ENCODE results near the gene FKBP11. TPM values are rescaled to one million over a fixed set of nuclear protein-coding genes. Genes with fewer than 3 reads are reported as not detected.

Gene FKBP11
- total and polyA plus RNA-seq, 2 experiments from 2014 or later: 29.5 to 94.9 TPM

- DNase-seq (ENCODE audit: low spot score) (peak; percentile 98), ATAC-seq (peak; percentile 100)
- Mint-ChIP-seq H3K4me3 (peak overlapping the region; percentile 71), H3K27ac (no peak overlapping the region), H3K27me3 (ENCODE audit: insufficient read depth, low read depth, poor library complexity) (peaks cover 3% of the 10 kb centered on the region), H3K36me3 (ENCODE audit: low read depth) (no peaks in the 10 kb centered on the region), H3K9me3 (no peaks in the 10 kb centered on the region), H3K4me1 (no peaks in the 10 kb centered on the region)
- 0 out of 2 replicates have a peak, but pooled peaks cover 3% of the 10 kb centered on the region for H3F3A ChIP-seq (replicated peaks; ENCODE audit: low read depth)
- H3K9me2 ChIP-seq (ENCODE audit: insufficient read depth): no peaks in the 10 kb centered on the region
- peak overlapping the region; percentile 93 for H3K4me2 ChIP-seq
- no peaks in the 10 kb centered on the region for H4K20me1 ChIP-seq (replicated peaks; ENCODE audit: insufficient read depth)
- no peaks in the 10 kb centered on the region for H3K27me3 ChIP-seq (ENCODE audit: insufficient read depth)
- 0 out of 2 replicates have a peak, but pooled peaks cover 2% of the 10 kb centered on the region for H3K4me1 ChIP-seq (ENCODE audit: insufficient read depth)
- no peak overlapping the region for H3K27ac ChIP-seq (ENCODE audit: low read depth)
- peak overlapping the region; percentile 65 for H3K4me3 ChIP-seq
- H3K36me3 ChIP-seq (ENCODE audit: insufficient read depth): no peaks in the 10 kb centered on the region
- TF ChIP-seq CREB1 (CRISPR knock-in tag; IDR thresholded peaks at IDR 0.05; ENCODE audit: low read depth): no peak
- TF ChIP-seq CTCF (conservative IDR thresholded peaks at IDR 0.05; ENCODE audit: low read depth in 2 of 2): peak; percentile 70 to 86
- TF ChIP-seq REST (IDR thresholded peaks at IDR 0.05; ENCODE audit: unreplicated experiment): no peak
- no peak for TF ChIP-seq EZH2phosphoT487 (IDR thresholded peaks at IDR 0.05; ENCODE audit: unreplicated experiment)
- TF ChIP-seq NANOG (IDR thresholded peaks at IDR 0.05; ENCODE audit: borderline replicate concordance): no peak
- no peak for TF ChIP-seq ZNF331 (CRISPR knock-in tag; IDR thresholded peaks at IDR 0.05; ENCODE audit: low read depth)
- TF ChIP-seq ZNF462 (CRISPR knock-in tag; IDR thresholded peaks at IDR 0.05): no peak
- H2AFZ ChIP-seq: peak overlapping the region; percentile 19; the same call in 1 of the 2 replicates
- H3K79me2 ChIP-seq (replicated peaks; ENCODE audit: insufficient read depth): no peaks in the 10 kb centered on the region
These were observed 21.3 kb downstream of the FKBP11 start for GRCh38 chr12:48903982-48904411.

All from GM23338 (cell line).